H1 (cell line): ENCODE results near the gene PMM2. TPM values are rescaled to one million over a fixed set of nuclear protein-coding genes. Genes with fewer than 3 reads are reported as not detected.

ENCODE experiments used
- ATF2 ChIP-seq: IDR thresholded peaks from 2 replicates; pipeline ENCODE4 v1.6.1; 2012; ENCODE audit warnings: low read length, inconsistent platforms
- ATF3 ChIP-seq: IDR thresholded peaks from 2 replicates; pipeline ENCODE4 v1.6.1; 2011; ENCODE audit warnings: low read depth, mild to moderate bottlenecking, low read length; ENCODE audit not compliant: insufficient read depth
- CTCF ChIP-seq, 3 experiments: IDR thresholded peaks; 1 replicate in 2 of 3; 2 replicates in 1 of 3; pipeline versions ENCODE4 v1.5.1 to v1.6.1; 2011; ENCODE audit warnings: low read length in 3 of 3, mild to moderate bottlenecking in 3 of 3, inconsistent platforms in 2 of 3, low read depth in 1 of 3, moderate library complexity in 1 of 3; ENCODE audit not compliant: insufficient read depth in 1 of 3; ENCODE audit errors: control extremely low read depth in 1 of 3
- E2F6 ChIP-seq: IDR thresholded peaks from 2 replicates; pipeline ENCODE4 v1.6.1; 2012; ENCODE audit warnings: inconsistent platforms
- GTF2F1 ChIP-seq: IDR thresholded peaks from 2 replicates; pipeline ENCODE4 v1.6.1; 2012; ENCODE audit warnings: low read depth, low read length, improper control_type of control experiment, borderline replicate concordance
- KDM4A ChIP-seq: IDR thresholded peaks from one replicate; pipeline ENCODE4 v1.7.1; 2012; ENCODE audit warnings: low read depth, mild to moderate bottlenecking, moderate library complexity, low read length, inconsistent platforms; ENCODE audit not compliant: severe bottlenecking
- NRF1 ChIP-seq: IDR thresholded peaks from 2 replicates; pipeline ENCODE4 v1.6.1; 2011; ENCODE audit warnings: mild to moderate bottlenecking, low read depth, low read length, improper control_type of control experiment
- PHF8 ChIP-seq: fragments of 200-600 bp; sonication (generic); conservative IDR thresholded peaks from 2 replicates; pipeline ENCODE4 v1.7.1; 2012; ENCODE audit warnings: low read depth, mild to moderate bottlenecking, inconsistent platforms, low read length, moderate library complexity
- POLR2AphosphoS5 ChIP-seq: IDR thresholded peaks from 2 replicates; pipeline ENCODE4 v1.6.1; 2011; ENCODE audit warnings: low read depth, low read length
- RNF2 ChIP-seq: fragments of 200-900, 300-1000 bp; sonication (generic); IDR thresholded peaks from 2 replicates; pipeline ENCODE4 v1.7.1; 2016; ENCODE audit warnings: borderline replicate concordance, low read depth, mild to moderate bottlenecking, antibody characterized with exemption, low read length; ENCODE audit not compliant: poor library complexity, severe bottlenecking; ENCODE audit errors: missing control alignments
- SP2 ChIP-seq: IDR thresholded peaks from 2 replicates; pipeline ENCODE4 v1.6.1; 2012; ENCODE audit warnings: mild to moderate bottlenecking, low read length, inconsistent platforms
- SP4 ChIP-seq: IDR thresholded peaks from 2 replicates; pipeline ENCODE4 v1.6.1; 2012; ENCODE audit warnings: low read length, inconsistent platforms
- SRF ChIP-seq: IDR thresholded peaks from 2 replicates; pipeline ENCODE4 v1.6.1; 2011; ENCODE audit warnings: mild to moderate bottlenecking, low read depth, low read length, moderate library complexity
- TAF1 ChIP-seq: IDR thresholded peaks from 2 replicates; pipeline ENCODE4 v1.6.1; 2011; ENCODE audit warnings: mild to moderate bottlenecking, low read depth, low read length
- TEAD4 ChIP-seq: IDR thresholded peaks from 2 replicates; pipeline ENCODE4 v1.6.1; 2012; ENCODE audit warnings: low read depth, low read length, inconsistent platforms, mixed read lengths
- USF2 ChIP-seq: IDR thresholded peaks from 2 replicates; pipeline ENCODE4 v1.6.1; 2011; ENCODE audit warnings: low read length, improper control_type of control experiment
- polyA plus RNA-seq, 7 experiments: library from polyadenylated mRNA; depleted of rRNA in 3 of 7; stranded (reverse) in 5 of 7; unstranded in 2 of 7; fragments of >200 nt in 5 of 7; fragments of 200-250 nt in 2 of 7; gene quantifications; 1 replicate in 5 of 7; 2 replicates in 1 of 7; 4 replicates in 1 of 7; pipeline versions ENCODE4 v1.2.1 to v1.2.3, GENCODE V29; 2011 to 2013; ENCODE audit warnings: missing spikeins in 2 of 7, mixed read lengths in 2 of 7
- total RNA-seq: library from RNA; stranded (reverse); fragmentation: NEBNext Ultra II Directional; extraction: Animal tissue kit (Norgen Biotek cat#: 25700); gene quantifications from 2 replicates; pipeline ENCODE4 v1.2.1, GENCODE V29; 2021

The PMM2 gene
- total and polyA plus RNA-seq, 2 of the 8 experiments (the other 6 are each of a cell fraction or from before 2014, with no cell fraction given) = 26.2 to 49.4 TPM

- TF ChIP-seq ATF2 (no peak), CTCF (IDR thresholded peaks at IDR 0.05; ENCODE audit: control extremely low read depth in 1 of 3, insufficient read depth in 1 of 3, low read depth in 1 of 3, low read length in 3 of 3) (no peak), GTF2F1 (no peak), PHF8 (peak; percentile 66), SP4 (no peak; the same call in 1 of the 2 replicates), SP2 (no peak), TAF1 (peak; percentile 67), TEAD4 (no peak; the same call in 1 of the 2 replicates), POLR2AphosphoS5 (peak; percentile 75; the same call in 1 of the 2 replicates), ATF3 (no peak), KDM4A (peak; percentile 62), NRF1 (no peak), USF2 (peak; percentile 13; the same call in 1 of the 2 replicates), E2F6 (peak; percentile 91), RNF2 (no peak), SRF (no peak)
Measured at GRCh38 chr16:8797364-8798173, at the start of gene PMM2, which contains the start of gene TMEM186 (continued).
